GM10847 (cell line): ENCODE measurements around the gene USP10.

Experiments
- POLR2A ChIP-seq: IDR thresholded peaks from 2 replicates; pipeline ENCODE4 v1.6.1; 2011; ENCODE audit not compliant: insufficient read length; ENCODE audit errors: extremely low read depth

The USP10 gene

DNA sequence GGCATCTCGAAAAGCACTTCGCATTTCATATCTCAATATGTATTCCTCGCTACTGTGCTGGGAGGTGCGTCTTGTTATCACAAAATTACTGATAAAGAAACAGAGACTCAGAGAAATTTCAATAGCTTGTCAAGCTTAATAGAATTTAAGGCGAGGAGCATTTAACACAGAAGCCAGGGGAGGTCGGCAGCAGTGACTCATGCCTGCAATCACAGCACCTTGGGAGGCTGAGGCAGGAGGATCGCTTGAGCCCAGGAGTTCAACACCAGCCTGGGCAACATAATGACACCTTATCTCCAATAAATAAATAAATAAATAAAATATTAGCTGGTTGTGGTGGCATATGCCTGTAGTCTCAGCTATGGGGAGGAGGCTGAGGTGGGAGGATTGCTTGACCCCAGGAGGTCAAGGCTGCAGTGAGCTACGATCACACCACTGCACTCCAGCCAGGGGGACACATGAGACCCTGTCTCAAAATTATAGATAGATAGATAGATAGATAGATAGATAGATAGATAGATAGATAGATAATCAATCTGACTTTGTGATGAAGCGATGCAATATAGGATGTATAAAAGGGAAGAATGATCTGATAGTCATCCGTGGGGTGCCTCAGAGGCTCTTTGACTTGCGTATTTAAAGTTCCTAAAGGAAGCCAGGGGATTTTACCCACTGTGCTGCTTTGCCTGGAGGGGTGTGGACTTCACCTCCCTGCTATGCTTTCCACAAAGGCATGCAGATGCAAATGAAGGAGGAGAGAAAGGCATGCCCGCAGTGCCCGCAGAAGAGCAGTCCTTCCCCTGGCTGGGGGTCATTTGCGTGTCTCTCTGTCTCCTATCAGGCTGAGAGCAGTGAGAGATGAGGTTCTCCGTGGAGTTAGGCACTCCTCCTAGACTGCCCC, 15.9 kb upstream of the USP10 start:
- no peak for TF ChIP-seq POLR2A

DNA sequence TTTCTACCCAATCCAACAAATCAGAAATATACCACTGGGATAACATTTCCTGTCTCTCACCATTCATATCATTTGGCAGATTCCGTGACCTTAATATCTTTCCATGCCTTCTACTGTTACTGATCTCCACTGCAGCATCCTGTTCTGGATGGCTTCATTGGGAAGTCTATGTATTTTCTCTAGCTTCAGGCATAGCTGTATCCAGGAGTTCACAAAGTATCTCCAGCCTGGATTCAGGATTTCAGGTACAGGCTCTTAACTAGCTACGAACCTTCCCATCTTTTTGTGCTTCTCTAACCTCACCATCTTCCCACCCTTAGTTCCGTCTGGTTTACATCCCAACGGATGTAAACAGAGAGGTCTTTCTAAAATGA, 15.2 kb upstream of the USP10 start:
- TF ChIP-seq POLR2A = no peak

DNA sequence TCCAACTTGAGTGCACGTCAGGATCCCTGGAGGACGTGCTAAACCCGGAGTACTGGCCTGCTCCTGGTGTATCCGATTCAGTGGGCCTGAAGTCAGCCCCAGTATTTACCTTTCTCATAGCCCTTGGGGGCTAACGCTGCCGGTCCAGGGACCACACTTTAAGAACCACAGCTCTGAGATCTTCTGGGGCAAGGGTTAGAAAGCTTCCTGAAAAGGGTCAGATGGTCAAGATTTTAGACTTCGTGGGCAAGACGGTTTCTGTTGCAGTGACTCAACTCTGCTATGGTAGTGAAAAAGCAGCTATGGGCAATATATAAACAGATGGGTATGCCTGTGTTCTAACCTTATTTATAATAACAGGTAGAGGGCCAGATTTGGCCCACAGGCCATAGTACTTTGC, 14.6 kb upstream of the USP10 start:
- TF ChIP-seq POLR2A = no peak

DNA sequence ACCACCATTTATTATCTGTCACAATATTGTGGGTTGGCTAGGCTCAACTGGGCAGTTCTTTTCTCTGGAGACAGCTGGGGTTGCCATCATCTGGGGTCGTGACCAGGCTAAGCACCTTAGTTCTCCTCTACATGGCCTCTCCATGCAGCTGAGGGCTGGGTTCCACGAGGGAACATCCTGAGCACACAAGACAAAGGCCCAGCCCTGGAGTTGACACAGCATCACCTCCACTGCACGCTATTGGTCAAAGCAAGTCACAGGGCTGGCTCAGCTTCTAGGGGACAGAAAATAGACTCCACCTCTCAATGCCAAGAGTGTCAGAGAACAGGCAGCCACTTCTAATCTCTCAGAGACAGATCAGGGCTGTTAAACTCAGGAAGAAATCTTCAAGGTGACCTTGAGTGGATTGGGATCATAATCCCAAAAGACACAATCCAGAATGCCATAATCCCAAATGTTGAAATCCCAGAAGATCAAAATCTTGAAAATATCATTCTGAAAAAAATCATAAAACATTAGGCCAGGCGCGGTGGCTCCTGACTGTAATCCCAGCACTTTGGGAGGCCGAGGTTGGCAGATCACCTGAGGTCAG, 13.0 kb upstream of the USP10 start:
- TF ChIP-seq POLR2A = no peak

DNA sequence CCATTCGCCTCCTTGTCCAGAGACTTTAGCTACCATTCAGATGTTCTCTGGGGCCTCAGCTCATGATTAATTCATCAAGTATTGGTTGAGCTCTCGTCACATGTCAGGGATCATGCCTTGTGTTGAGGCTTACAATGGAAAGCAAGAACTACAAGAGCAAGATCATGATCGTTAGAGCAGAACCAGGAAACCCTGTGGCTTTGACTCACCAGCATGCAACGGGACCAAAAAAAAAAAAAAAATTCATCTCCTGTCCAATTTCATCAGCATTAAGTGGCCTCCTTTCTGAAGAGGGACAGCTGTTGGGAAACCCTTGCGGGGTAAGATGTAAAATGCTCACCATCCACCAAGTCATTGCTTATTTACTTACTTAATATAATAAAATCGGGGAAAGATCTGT, 12.1 kb upstream of the USP10 start:
- no peak for TF ChIP-seq POLR2A

DNA sequence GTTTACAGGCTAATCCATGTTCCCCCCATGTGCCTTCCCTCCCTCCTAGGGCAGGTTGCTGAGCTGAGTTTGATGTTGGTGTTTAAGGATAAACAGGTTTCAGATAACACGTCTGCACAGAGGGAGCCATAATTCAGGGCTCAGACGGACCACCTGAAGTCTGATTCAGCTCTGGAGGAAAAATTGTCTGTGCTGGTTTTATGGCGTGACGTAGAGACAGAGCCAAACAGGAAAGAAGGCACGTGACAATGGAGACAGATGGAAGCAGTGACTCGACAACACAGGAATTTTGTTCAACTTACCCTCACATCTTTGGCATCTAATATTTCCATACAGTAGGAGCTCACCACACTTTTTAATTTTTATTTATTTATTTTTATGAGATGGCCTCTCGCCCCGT, 10.7 kb upstream of the USP10 start:
- no peak for TF ChIP-seq POLR2A

DNA sequence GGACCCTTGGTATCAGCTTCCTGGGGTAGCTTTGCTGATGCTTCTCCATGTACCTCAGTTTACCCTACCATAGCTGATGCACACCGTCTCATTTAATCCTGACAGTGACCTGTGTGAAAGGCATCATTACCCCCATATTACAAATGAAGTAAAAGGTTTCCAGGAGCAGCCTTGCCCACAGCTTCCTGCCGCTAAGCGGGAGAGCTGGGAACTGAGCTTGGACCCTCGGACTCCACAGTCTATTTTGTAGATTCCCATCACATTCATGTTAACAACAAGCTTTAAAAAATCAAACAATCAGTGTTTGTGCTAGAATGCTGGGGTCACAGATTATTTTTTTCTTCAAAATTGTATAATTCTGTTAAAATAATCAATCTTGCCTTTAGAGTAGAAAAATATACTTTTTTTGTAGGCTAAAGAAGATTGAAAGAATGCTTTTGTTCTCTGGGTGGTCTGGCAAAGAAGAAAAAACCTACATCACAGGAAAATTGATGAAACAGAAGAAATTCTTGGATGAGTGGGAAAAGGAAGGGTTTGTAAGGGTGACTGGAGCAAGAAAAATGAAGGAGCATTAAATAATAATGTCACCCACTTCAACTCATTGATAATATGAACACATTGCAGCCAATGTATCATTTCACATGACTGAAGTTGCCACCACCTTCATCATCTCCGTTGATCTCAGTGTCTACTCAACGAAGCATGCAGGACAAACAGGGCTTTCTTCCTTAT, 9.5 kb upstream of the USP10 start:
- TF ChIP-seq POLR2A = no peak

DNA sequence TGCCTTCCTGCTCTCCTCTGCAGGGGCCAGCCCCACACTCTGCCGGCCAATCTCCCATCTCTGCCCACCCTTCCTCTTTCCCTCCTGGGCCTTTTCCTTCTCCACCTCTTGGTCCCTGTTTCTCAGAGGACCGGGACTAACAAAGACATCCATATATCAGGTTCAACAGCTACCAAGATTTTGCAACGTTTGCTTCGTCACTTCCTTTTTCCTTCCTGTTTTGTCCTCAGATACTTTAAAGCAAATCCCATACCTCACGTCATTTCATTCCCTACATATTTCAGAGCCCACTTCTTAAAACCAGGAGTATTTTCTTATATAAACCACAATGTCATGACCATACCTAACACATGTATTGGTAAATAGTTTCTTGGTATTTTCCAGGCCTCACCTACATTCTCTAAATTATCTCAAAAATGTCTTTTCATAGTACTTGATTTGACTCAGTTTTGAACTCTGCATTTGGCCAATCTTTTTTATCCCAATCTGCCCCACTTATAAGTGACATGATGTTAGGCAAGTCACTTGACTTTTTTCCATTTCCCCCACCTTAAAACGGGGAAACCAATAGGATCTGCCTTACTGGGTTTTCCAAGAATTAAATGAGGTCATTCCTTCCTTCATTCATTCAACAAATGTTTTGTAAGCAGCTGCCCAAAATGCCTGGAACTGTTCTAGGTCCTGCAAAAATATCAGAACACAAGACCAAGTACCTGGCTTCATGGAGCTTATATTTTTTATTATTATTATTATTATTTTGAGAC, 7.2 kb upstream of the USP10 start:
- no peak for TF ChIP-seq POLR2A

DNA sequence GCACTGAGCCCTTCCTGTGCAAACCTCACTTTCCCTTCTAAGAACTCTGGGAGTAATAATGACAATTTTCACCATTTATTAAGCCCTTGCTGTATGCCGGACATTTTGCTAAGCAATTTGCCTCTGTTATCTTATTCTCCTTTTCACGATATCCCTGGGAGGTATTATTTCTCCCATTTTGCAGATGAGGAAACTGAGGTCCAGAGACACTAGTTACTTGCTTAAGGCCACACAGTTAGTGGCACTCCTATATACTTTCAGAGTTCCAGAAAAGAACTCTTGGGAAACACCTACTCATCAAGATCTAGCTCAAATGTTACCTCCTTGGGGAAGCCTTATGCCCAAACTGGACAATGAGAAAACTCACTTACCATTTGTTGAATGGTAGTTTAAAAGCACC, 4.8 kb upstream of the USP10 start:
- TF ChIP-seq POLR2A = no peak

DNA sequence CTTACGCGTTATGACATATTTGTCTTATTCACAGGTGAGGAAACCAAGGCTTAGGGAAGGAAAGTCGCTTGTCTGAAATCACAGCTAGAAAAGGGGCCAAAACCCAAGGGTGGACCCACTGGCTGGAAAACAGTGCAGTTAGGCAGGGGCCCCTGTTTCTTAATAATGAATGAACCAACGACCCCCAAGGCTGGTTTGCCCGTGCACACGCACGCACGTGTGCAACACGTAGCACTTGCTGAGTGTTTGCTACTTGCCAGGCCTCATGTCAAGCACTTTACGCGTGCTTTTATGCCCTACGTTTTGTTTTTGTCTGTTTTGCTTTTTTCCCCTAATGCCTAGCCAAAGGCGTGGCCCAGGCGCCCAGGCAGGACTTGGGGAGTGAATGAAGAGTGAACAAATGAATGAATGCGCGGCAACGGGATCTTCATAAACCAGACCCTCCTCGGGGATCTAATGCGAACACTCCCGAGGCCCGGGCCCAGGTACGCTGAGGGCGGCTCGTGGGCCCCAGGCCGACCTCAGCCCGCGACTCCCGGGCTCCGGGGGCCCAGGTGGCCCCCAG, 571 bp upstream of the USP10 start:
- no peak for TF ChIP-seq POLR2A

DNA sequence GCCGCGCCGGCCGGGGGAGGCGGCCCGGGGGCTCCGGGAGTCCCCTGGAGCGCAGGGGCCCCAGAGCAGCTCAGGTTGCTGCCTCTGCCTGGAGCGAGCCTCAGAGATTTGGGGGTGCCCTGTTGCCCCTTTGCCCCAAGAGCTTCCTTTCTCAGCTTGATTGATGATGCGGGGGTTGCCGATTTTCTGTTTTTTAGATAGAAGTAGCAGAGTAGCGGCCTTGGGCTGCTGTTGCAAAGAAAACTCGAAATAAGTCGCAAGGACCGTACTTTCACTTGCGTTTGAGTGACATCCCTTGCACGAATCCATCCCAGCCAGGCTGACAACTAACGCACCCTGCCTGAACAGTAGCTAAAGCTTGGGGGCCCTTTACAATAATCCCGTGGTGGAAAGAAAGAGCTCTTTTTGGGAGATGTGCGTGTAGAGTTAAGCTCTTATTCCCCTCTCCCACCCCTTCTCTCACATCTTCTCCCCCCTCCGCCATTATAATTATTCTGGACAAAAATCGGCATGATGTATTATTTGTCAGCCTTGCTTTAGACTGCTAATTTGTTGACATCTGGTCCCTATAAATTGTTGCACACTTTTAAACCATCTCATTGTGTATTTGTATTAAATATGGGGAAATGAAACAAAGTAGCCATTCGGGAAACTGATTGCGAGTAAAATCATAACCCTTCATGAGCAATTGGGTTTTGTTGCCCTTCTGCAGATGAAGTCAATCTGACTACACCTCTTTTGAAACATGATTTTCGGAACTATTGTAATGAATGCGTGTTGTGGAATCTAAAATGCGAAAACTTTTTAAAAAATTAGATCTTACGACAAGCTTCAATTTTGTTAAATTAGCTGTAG, 873 bp downstream of the USP10 start:
- TF ChIP-seq POLR2A = no peak

DNA sequence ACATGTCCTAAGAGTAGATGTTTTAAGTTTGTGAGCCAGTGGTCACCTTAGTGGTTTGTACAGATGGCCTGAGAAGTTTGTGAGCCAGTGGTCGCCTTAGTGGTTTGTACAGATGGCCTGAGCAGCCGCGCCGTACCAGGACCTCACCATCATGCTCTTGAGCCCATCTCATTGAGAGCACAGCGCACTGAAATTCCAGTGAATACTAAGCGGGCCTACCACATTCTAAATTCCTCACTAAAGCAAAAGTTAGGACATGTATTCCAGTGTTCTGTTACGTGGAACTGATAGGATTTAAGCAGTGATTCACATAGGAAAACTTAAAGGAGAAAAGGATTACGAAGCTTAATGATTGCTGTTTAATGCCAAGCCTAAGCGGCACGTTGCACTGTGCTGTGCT, 3.9 kb downstream of the USP10 start:
- no peak for TF ChIP-seq POLR2A

DNA sequence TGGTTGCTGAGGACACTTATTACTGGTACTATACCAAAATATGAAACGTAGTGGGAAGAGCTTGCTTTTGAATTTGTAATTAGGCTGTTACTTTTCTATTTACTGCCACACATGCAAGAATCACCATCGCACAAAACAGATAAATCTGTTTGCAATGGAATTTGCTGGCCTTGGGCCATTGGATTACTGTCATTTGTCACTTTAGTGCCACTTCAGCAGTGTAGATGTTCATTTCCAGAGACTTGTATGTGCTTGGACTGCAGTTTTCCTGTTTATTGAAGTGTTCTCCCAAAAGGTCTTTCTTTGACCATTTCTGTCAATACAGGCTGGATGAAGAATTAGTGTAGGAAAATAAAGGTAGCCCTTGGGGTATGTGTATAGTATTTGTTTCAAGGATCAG, 4.5 kb downstream of the USP10 start:
- no peak for TF ChIP-seq POLR2A

DNA sequence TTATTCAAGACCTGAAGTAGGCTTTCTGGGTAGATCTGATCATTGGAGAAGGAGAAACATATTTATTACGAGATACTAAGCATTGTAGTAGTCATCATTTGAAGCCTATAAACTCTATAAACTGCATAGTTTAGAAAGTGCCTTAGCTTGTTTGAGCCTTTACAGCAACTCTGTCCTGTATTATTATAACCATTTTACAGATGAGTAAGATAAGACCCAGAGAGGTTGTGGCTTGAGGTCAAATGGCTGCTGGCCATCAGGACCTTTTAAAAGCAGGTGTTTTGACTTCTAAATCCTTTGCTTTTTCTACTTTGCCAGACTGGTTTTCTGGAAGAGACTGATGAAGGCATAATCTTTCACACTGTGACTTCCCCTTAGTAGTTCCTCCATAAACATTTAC, 7.1 kb downstream of the USP10 start:
- no peak for TF ChIP-seq POLR2A
